HG03025 (cell line): ENCODE measurements around the gene SVBP.

Experiments used
- ATAC-seq: cut with Tn5 transposase; IDR thresholded peaks from one replicate; pipeline ENCODE4 v1.9.1; 2021; ENCODE audit warnings: mild to moderate bottlenecking, moderate library complexity; ENCODE audit not compliant: unreplicated experiment, low FRiP score

SVBP gene

GRCh38 chr1:42806593-42806992 lies 10.6 kb downstream of the SVBP start:
- ATAC-seq, result no peak

GRCh38 chr1:42806171-42806570 lies 11.0 kb downstream of the SVBP start:
- no peak for ATAC-seq

- ATAC-seq, result no peak
These were observed 15.2 kb downstream of the SVBP start for GRCh38 chr1:42801832-42802473.

GRCh38 chr1:42797979-42798378 lies 19.2 kb downstream of the SVBP start:
- ATAC-seq, result no peak

- no peak for ATAC-seq
These were observed 19.8 kb downstream of the SVBP start for GRCh38 chr1:42797414-42797813.

GRCh38 chr1:42793824-42794223 lies 23.4 kb downstream of the SVBP start:
- ATAC-seq, result no peak

- no peak for ATAC-seq
These were observed 29.2 kb downstream of the SVBP start for GRCh38 chr1:42788021-42788420.

GRCh38 chr1:42786097-42786496 lies 31.1 kb downstream of the SVBP start:
- no peak for ATAC-seq

GRCh38 chr1:42784946-42785693 lies 32.1 kb downstream of the SVBP start, which contains the start of gene TMEM269:
Gene TMEM269, plus strand, starts transcription at chr1:42784991. Its CDS starts 4,903 bp downstream, at chr1:42789894.
- ATAC-seq, result no peak

GRCh38 chr1:42784547-42784945 lies 32.7 kb downstream of the SVBP start:
- ATAC-seq, result no peak

- no peak for ATAC-seq
These were observed 34.1 kb downstream of the SVBP start for GRCh38 chr1:42783092-42783491.

- ATAC-seq, result no peak
These were observed 37.0 kb downstream of the SVBP start for GRCh38 chr1:42780176-42780575.

GRCh38 chr1:42779725-42780124 lies 37.5 kb downstream of the SVBP start:
- ATAC-seq, result no peak

GRCh38 chr1:42777852-42778251 lies 39.3 kb downstream of the SVBP start:
- no peak for ATAC-seq

- no peak for ATAC-seq
These were observed 40.7 kb downstream of the SVBP start for GRCh38 chr1:42776502-42776901.

- no peak for ATAC-seq
These were observed 42.2 kb downstream of the SVBP start for GRCh38 chr1:42774928-42775526.

GRCh38 chr1:42773420-42773819 lies 43.8 kb downstream of the SVBP start:
- ATAC-seq, result no peak

GRCh38 chr1:42769811-42770210 lies 47.4 kb downstream of the SVBP start:
- no peak for ATAC-seq

GRCh38 chr1:42768172-42768571 lies 49.0 kb downstream of the SVBP start:
- no peak for ATAC-seq

GRCh38 chr1:42767510-42768000 lies 49.6 kb downstream of the SVBP start:
- ATAC-seq, result peak; percentile 29

GRCh38 chr1:42766741-42767509 lies 50.3 kb downstream of the SVBP start, which contains the start of the genes C1orf50 and P3H1:
Gene C1orf50, plus strand, starts transcription at chr1:42767249. Its CDS starts 63 bp downstream, at chr1:42767312.
Gene P3H1, minus strand, starts transcription at chr1:42767028. Its CDS starts 57 bp downstream, at chr1:42766971.
- peak; percentile 88 for ATAC-seq
